ENCODE measurements around the gene NT5DC3. TPM values are rescaled to one million over a fixed set of nuclear protein-coding genes. Genes with fewer than 3 reads are reported as not detected.
"Not testable (repeated sequence)": the region's sequence is repeated elsewhere in the genome, so short reads cannot be mapped to it uniquely, and the experiment has no call there.

NT5DC3 gene
- total RNA-seq, 1 donor from 2014 or later, result 5.6 TPM

DNA sequence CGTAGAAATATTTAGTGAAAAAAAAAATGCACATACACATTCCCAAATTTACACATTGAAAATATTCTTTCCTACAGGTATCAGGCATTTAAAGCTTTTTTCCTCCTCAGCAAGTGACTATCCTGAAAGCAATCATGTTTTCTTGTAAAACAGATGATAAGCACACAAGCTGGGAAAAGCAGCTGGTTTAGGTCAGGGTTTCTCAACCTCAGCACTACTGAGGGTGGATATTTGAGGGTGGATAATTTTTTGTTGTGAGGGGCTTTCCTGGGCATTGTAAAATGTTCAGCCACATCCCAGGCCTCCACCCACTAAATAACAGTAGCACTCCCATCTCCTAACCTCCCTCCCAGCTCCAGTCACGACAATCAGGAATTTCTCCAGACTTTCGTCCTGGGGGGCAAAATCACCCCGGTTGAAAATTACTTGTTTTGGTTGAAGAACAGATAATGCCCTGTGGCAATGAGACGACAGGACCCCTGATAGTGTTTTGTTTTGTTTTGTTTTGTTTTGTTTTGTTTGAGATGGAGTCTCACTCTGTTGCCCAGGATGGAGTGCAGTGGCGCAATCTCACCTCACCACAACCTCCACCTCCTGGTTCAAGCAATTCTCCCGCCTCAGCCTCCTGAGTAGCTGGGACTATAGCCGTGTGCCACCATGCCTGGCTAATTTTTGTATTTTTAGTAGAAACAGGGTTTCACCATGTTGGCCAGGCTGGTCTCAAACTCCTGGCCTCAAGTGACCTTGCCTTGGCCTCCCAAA is 15.0 kb upstream of the NT5DC3 start:
- intact Hi-C loops (cut with micrococcal nuclease), result no loop called here

DNA sequence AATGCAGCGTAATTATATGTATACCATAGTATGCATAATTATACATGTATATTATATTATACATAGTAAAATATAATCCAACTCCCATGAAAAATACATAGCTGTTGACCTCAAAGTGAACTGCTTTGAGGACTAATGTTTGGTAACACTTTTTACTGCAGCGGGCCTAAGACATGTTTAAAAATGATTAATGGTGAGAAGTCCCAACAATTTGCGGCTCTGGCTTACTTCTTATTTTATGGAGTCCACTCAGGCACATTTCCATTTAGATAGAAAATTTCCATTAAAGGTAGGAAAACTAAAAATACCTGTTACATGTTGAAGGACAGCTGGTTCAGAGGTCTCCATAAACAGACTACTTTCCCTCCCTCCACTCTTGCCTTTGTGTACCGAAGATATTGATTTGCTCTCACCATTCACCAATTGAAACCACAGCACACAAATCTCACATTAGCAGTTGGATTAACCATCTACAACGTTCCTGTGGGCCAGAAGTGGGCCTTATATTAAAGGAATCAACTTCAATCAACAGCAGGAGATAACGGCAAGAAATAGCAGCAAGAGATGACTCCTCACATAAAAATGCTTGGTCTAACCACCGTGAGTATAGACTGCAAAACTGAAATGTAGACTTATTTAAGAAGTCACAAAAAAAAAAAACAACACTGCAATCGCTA is 14.1 kb upstream of the NT5DC3 start:
- intact Hi-C loops (cut with micrococcal nuclease), result no loop called here

DNA sequence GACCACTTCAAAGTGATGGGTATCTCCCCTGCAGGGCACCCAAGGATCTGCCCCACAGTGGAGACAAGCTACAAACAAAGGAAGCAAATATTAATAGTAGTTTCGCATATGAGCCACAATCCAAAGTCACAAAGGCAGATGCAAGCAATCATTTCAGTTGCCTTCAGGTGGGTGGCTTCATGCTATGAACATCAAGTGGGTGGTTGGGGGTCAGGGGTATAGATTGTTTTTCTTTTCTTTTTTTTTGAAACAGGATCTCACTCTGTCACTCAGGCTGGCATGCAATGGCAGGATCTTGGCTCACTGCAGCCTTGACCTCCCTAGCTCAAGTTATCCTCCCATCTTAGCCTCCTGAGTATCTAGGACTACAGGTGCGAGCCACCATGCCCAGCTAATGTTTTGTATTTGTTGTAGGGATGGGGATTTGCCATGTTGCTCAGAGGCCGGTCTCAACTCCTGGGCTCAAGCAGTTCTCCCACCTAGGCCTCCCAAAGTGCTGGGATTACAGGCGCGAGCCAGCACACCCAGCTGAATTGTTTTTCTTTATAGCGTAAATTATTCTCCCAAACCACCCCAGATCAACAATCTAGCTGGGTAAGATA is 13.4 kb upstream of the NT5DC3 start:
- intact Hi-C loops (cut with micrococcal nuclease), result no loop called here

DNA sequence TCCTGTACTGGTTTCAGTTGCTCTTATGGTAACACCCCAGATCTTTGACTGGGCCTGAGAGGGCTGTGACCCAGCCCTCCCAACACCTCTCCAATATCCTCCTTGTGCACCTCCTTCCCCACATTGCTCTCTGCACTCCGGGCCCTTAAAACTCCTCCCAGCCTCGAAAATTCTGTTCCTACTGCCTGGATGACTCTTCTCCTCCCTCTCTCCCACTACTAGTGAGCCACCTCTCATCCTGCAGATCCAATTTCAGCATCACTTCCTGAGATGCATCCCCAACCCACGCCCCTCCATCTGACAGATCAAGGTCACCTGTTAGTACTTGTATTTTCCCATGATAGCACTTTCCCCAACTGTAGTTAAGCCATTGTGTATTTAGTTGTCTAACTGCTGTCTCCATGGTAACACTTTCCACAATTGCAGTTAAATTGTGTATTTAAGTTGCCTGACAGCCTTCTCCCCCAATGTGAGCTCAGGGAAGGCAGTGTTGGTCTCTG is 11.5 kb upstream of the NT5DC3 start:
- intact Hi-C loops (cut with micrococcal nuclease), result no loop called here

DNA sequence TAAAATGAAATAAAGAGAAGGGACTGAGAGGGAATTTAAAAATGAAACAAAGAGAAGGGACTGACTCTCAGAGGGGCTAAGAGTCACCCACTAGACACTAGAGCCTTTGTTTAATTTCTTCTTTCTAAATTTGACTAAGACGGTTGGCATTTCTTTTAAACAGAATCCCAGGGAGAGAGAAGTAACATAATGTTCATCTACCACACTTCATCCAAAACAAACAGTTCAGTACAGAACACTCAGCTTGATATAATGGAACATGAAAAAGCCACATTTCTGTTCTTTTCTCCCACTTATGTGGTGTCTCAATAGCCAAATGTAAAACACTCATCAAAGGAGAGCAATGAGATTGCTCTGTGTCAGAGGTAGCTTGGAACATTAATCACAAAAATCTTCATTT is 10.1 kb upstream of the NT5DC3 start:
- intact Hi-C loops (cut with micrococcal nuclease), result no loop called here

DNA sequence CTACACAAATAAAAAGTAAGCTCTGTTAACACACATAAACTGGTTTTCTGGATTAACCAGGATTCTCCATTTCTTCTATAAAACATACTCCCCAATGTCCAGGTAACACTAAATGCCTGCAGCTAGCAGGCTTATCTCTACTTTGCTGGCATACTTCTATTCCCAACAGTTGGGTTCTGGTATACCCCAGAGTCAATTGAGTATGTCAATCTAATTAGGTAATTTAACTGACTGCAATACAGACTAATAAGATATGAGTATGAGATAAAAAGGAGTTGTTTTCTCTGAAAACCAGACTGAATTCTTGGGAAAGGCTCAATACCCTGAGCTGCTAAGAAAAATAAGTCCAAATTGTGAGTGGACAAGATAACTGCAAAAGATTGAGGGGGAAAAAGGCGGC is 9.4 kb upstream of the NT5DC3 start:
- intact Hi-C loops (cut with micrococcal nuclease), result no loop called here

DNA sequence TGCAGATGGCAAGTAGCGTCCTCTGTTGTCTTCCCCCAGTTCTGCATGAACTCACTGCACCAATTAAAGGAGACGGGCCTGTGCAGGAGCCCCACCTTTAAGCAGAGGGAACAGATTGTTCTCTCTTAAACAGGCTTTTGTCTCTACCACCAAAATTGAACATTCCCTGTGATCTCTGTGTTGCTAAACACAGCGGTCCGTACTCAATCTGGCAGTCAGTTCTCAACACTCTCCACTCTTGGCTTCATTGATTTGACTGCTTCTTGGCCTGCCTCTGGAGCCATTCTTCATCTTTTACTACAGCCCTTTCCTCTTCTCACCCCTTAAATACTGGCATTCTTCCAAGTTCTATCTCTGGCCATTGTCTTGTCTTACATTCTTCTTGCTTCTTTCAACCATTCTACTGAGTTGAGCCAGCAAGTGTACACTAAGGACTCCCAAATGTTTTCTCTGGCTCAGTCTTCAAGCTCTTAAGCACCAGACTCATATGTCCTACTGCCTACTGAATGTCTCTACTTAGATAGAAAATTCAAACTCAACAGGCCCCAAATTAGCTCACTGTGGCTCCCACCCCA is 8.0 kb upstream of the NT5DC3 start:
- intact Hi-C loops (cut with micrococcal nuclease), result no loop called here

DNA sequence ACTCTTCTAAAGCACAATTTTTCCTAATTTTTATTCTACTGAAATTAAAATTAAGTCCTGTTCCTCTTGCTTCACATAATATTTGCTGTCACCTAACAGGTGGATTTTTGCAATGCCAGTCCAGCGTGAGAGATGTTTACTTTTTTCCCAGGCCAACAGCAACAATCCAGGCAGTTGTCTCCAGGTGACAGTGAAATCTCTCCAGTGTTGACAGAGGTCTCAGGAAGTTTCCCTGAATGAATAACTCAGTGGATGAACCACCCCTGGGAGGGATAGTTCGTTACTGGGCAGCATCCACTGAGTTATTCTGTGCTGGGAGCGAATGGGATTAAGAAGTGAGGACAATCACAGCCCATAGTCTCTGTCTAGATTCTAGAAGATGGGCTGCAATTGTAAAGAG is 7.1 kb upstream of the NT5DC3 start:
- intact Hi-C loops (cut with micrococcal nuclease), result no loop called here

DNA sequence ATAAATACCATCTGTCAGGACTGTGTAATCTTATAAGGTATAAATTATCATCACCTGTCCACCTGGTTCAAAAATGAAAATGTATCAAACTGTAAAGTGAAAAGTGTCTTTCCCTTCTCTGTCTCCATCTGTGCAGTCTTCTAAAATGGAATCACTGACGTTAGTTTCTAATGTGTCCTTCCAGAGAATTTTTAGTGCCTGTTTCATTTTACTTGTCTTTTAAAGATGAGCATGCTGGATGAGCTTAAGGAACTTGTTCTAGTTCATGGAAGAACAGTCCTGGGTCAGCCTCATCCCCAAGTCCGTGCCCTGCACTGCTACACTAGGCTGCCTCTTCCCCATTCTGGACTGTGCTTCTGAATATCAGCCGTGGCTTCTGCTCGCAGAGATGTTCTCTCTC is 5.4 kb upstream of the NT5DC3 start:
- intact Hi-C loops (cut with micrococcal nuclease), result no loop called here

DNA sequence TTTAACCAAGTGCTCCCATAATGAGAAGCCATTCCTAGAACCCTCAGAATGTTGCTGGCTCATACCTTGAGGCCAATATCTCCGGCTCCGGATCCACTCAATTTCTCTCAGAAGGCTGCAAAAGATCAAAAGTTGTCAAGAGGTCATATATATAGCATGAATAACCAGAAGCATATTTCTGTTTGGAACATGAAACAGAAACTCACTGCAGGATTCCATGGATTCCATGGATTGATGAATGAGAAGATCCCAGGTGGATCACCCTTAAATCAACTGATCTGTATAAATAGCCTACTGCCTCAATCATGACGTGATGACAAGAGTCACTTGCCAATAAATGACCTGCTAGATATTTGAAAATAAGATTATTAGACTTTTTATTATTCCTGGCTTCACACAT is 3.3 kb upstream of the NT5DC3 start:
- intact Hi-C loops (cut with micrococcal nuclease), result loop anchor here (5.0 kb wide), 3 partner anchors 828 to 1263 kb away; partner anchors contain the start of genes SLC41A2 and WASHC4

DNA sequence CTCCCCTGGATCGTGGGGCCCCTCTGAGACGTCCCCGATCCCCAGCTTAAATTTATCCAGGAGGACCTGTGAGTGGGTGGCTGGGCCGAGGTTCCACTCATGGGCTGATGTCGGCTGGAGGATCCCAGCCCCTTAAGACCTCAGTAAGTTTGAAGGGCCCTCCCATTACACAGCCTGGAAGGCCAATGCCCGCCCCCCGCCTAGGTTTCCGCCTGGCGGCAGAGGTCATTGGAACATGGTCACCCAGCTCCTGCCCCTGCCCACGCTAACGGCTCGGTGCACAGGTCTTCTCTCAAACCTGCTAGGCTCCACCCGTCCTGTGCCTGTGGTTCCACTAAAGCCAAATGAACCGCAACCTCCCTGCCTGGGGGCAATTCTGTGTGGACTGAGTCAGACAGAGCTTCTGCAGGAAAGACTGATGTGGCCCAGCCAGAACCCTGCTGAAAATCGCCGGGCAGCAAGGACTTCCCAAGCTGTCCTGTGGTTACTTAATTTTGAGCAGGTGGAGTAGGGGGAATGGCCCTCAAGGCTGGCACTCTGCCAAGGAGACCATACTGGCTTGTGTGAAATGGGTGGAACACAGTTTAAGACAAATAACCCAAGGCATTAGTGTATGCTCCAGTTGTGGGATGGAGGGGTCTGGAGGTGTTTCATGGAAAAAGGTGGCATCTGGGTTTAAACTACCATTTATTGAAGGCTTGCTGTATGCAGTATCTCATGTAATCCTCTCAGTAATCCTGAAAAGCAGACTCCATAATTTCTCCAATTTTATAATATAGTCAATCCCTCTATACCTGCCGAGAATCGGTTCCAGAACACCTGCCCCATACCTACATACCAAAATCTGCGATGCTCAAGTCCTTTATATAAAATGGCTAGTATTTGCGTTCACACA is 903 bp upstream of the NT5DC3 start:
- intact Hi-C loops (cut with micrococcal nuclease), result loop anchor here (1.0 to 5.0 kb wide), 13 partner anchors 36 to 1781 kb away; partner anchors contain the start of genes ALDH1L2, C12orf75, HSP90B1 and NFYB

DNA sequence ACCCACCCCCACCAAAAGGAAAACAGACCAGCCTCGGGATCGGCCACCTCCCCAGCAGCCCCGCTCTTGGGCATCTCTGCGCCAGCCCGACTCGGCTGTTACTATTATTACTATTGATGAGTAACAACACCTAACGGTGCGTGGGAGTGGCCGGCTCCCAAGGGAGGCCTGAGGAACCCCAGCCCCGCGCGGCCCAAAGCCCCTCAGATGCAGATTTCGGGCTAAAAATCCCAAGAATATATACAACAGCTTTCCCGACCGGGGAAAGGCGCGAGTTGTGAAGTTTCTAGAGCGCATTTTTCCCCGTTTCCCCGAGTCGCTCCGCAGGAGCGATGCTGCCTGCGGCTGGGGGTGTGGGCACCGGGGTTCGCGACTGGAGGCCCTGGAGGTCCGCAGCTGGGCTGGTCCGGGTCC is 565 bp downstream of the NT5DC3 start:
- intact Hi-C loops (cut with micrococcal nuclease), result loop anchor here (2.0 to 5.0 kb wide), 7 partner anchors 124 to 1780 kb away; partner anchors contain the start of genes ALDH1L2, C12orf75, SLC41A2 and TDG

DNA sequence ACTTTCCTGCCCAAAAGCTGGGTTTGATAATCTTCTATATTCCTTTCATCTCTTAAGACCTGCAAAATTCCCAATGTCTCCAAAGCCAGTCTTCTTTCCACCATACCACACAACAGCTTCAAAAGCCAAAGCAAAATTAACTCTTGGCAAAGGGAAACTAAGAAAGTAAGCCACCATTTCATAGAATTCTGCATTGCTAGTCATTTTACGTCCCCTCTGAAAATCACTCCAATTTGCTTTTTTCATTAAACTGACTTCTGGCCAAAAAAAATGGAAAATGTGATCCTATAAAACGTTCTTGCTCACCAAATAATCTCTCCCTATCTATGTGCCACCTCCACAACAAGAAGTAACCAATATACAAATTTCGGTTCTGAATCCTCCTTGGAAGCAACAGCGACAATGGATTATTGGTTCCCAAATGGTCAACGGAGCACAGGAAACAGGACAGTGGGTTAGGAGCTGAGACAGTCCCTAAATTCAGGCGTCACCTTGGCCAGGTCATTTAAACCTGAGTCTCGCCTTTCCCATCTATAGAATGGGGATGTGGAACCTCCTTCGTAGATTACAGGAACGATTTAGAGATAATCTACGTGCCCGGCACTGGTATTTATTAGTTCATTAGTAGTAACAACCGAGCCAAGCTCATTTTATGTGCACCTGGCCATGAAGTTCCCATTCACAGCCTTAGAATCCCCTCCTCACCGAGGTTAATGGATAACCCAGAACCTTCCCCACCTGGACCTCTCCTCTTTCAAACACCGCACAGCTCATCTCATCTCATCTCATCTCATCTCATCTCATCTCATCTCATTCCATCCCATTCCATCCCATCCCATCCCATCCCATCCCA is 1.2 kb downstream of the NT5DC3 start:
- intact Hi-C loops (cut with micrococcal nuclease), result loop anchor here (2.0 to 5.0 kb wide), 7 partner anchors 125 to 1779 kb away; partner anchors contain the start of genes ALDH1L2, C12orf75, SLC41A2 and TDG

DNA sequence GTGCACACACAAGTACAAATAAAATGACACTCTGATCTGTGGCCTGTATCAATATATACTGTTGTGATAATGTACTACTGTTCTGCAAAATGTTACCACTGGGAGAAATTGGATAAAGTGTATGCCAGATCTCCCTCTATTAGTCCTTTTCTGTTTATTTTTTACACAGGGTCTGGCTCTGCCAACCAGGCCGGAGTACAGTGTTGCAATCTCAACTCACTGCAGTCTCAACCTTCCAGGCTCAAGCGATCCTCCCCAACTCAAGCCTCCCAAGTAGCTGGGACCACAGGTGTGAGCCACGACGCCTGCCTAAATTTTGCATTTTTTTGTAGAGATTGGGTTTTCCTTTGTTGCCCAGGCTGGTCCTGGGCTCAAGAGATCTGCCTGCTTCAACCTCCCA is 1.9 kb downstream of the NT5DC3 start:
- intact Hi-C loops (cut with micrococcal nuclease), result no loop called here

DNA sequence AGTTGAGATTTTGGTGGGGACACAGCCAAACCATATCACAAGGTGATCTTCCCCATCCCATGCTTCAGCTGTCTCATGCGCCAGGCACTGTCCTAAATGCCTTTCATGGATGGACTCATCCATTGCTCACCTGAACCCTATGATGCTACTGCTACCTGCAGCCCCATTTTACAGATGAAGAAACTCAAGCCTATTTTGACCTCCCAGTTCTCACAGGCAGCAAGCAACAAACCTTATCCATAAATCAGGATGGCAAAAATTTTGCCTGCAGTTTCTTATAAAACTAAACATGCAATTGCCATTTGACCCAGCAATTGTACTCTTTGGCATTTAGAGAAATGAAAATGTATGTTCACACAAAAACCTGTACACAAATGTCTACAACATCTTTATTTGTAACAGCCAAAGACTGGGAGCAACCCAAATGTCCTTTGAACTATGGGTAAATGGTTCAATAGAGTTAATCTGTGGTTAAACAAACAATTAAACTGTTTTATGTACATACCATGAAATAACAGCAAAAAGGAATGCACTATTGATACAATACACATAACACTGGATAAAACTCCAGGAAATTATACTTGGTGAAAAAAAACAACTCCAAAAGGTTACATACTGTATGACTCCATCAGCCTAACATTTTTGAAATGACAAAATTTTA is 2.6 kb downstream of the NT5DC3 start:
- intact Hi-C loops (cut with micrococcal nuclease), result no loop called here

DNA sequence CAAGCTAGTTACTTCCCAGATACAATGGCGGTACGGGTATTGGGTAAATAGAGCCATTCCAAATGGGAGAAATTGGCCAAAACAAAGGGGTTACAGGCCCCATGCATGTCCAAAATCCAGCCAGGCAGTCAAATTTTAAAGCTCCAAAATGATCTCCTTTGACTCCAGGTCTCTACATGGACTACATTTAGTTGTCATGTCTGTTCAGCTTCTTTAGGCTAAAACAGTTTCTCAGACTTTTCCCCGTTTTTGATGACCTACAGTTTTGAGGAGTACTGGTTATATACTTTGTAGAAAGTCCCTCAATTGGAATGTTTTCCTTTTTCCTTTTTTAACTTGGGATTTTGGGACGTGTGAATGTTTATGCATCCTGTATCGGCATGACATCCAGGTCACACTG is 4.7 kb downstream of the NT5DC3 start:
- intact Hi-C loops (cut with micrococcal nuclease), result no loop called here

DNA sequence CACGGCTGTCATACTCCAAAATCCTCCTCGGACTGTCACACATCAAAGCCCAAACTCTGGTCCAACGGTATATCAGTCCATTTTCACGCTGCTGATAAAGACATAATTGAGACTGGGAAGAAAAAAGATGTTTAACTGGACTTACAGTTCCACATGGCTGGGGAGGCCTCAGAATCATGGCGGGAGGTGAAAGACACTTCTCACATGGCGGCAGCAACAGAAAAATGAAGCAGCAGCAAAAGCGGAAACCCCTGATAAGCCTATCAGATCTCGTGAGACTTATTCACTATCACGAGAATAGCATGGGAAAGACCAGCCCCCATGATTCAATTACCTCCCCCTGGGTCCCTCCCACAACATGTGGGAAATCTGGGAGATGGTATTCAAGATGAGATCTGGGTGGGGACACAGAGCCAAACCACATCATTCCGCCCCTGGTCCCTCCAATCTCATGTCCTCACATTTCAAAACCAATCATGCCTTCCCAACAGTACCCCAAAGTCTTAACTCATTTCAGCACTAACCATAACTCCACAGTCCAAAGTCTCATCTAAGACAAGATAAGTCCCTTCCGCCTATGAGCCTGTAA is 5.2 kb downstream of the NT5DC3 start:
- intact Hi-C loops (cut with micrococcal nuclease), result not testable (repeated sequence)

DNA sequence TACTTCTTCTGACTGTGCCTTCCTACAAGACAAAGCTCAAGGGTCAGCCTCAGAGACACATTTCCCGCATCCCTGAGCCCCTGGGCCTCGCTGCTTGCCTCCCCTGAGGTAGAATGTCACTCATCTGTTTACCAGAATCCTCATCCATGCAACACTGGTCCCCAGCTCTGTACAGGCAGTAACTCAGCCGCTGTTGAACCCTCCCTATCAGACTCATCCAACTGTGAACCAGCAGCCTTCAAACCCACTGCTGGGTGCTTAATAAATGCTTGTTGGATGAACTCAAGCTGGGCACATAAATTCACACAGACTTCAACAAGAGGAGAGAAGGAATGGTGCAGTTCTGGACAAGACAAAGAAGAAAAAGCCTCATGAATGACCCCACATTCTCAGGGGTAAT is 6.1 kb downstream of the NT5DC3 start:
- intact Hi-C loops (cut with micrococcal nuclease), result no loop called here

DNA sequence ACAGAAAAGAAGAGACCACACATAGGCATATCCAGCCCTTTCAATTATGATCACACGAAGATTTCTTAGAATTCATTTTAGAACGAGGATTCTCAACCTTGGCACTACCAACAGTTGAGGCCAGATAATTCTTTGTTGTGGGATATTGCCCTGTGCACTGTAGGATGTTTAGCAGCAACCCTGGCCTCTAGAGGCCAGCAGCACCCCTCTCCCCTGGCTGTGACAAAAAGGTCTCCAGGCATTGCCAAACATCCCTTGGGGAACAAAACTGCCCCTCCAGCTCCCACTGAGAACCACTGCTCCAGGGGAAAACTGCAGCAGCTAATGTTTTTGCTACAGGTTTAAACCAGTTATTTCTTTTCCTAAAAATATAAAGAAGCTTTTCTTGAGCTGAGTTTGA is 7.1 kb downstream of the NT5DC3 start:
- intact Hi-C loops (cut with micrococcal nuclease), result no loop called here

Data from T-helper 1 cell treated with Interleukin-12 subunit alpha and Interleukin-12 subunit beta and Interleukin-4 antibody, amounts not matched to agents 30 ng/mL and 1 ng/mL, for 36 hours (primary cell).